HepG2 (cell line): ENCODE data around the gene PRR35. TPM values are rescaled to one million over a fixed set of nuclear protein-coding genes. Genes with fewer than 3 reads are reported as not detected.

ENCODE experiments used
- LCORL ChIP-seq, 2 experiments: fragments of 450-650 bp in 1 of 2; sonication (generic) in 1 of 2; formaldehyde crosslinking in 1 of 2; IDR thresholded peaks; 2 replicates each; pipeline versions ENCODE4 v1.5.0 to v1.6.1; 2017 to 2020; ENCODE audit warnings: antibody characterized with exemption in 1 of 2, missing genetic modification reagents in 1 of 2
- PHB2 ChIP-seq: fragments of 450-650 bp; IDR thresholded peaks from 2 replicates; pipeline ENCODE4 v1.6.1; 2018; ENCODE audit not compliant: partially characterized antibody
- SMAD1 ChIP-seq: sonication (generic); formaldehyde crosslinking; IDR thresholded peaks from 2 replicates; pipeline ENCODE4 v1.4.0; 2020; ENCODE audit warnings: missing genetic modification reagents, low read depth, mild to moderate bottlenecking, borderline replicate concordance
- SMARCE1 ChIP-seq: fragments of 450-650 bp; IDR thresholded peaks from 2 replicates; pipeline ENCODE4 v1.6.1; 2017; ENCODE audit warnings: borderline replicate concordance
- SRSF4 ChIP-seq: fragments of 200-400 bp; formaldehyde crosslinking; IDR thresholded peaks from one replicate; pipeline ENCODE4 v1.6.1; 2018; ENCODE audit warnings: mild to moderate bottlenecking, low read depth, low read length, moderate library complexity; ENCODE audit not compliant: poor library complexity, severe bottlenecking
- TRIM24 ChIP-seq: sonication (generic); formaldehyde crosslinking; IDR thresholded peaks from 2 replicates; pipeline ENCODE4 v1.8.0; 2022; ENCODE audit warnings: mild to moderate bottlenecking, missing genetic modification reagents
- XBP1 ChIP-seq: sonication (generic); formaldehyde crosslinking; IDR thresholded peaks from 2 replicates; pipeline ENCODE4 v1.5.0; 2020; ENCODE audit warnings: missing genetic modification reagents
- ZNF292 ChIP-seq: sonication (generic); formaldehyde crosslinking; IDR thresholded peaks from 2 replicates; pipeline ENCODE4 v1.8.1; 2022; ENCODE audit warnings: mild to moderate bottlenecking, low read depth, missing genetic modification reagents, borderline replicate concordance
- ZNF543 ChIP-seq: sonication (generic); formaldehyde crosslinking; IDR thresholded peaks from 2 replicates; pipeline ENCODE4 v1.4.0; 2020; ENCODE audit warnings: mild to moderate bottlenecking, missing genetic modification reagents
- ZNF546 ChIP-seq: sonication (generic); formaldehyde crosslinking; conservative IDR thresholded peaks from 2 replicates; pipeline ENCODE4 v1.8.1; 2023; ENCODE audit warnings: mild to moderate bottlenecking, missing genetic modification reagents
- ZNF652 ChIP-seq: IDR thresholded peaks from 2 replicates; pipeline ENCODE4 v1.6.1; 2016; ENCODE audit warnings: low read depth, borderline replicate concordance
- ZNF746 ChIP-seq: sonication (generic); formaldehyde crosslinking; IDR thresholded peaks from 2 replicates; pipeline ENCODE4 v1.8.0; 2022; ENCODE audit warnings: mild to moderate bottlenecking, missing genetic modification reagents
- ZNF768 ChIP-seq: sonication (generic); formaldehyde crosslinking; IDR thresholded peaks from 2 replicates; pipeline ENCODE4 v1.4.0; 2020; ENCODE audit warnings: missing genetic modification reagents
- polyA plus RNA-seq, 8 experiments: library from polyadenylated mRNA; depleted of rRNA in 3 of 8; stranded (reverse) in 7 of 8; unstranded in 1 of 8; fragments of >200 nt; fragmentation: Illumina TruSeq in 4 of 8; extraction: Trizol in 4 of 8; gene quantifications; 2 replicates each; pipeline versions ENCODE4 v1.2.1 to v1.2.3, GENCODE V29; 2011 to 2016; ENCODE audit warnings: low read depth in 4 of 8, missing spikeins in 1 of 8, mixed read lengths in 1 of 8; ENCODE audit not compliant: insufficient read depth in 1 of 8
- total RNA-seq, 5 experiments: library from RNA; depleted of rRNA; stranded (reverse); fragments of >200 nt; fragmentation: Illumina TruSeq; extraction: Trizol; gene quantifications; 2 replicates each; pipeline ENCODE4 v1.2.3, GENCODE V29; 2016; ENCODE audit warnings: low read depth in 1 of 5
- TF ChIP-seq, protein P1 (sequence below): fragments of 450-650 bp; IDR thresholded peaks from 2 replicates; pipeline ENCODE4 v1.6.1; 2017
- TF ChIP-seq, protein P2 (sequence below): sonication (generic); formaldehyde crosslinking; IDR thresholded peaks from 2 replicates; pipeline ENCODE4 v1.8.1; 2023; ENCODE audit warnings: mild to moderate bottlenecking, moderate library complexity, missing genetic modification reagents
- TF ChIP-seq, protein P3 (sequence below): sonication (generic); formaldehyde crosslinking; IDR thresholded peaks from 2 replicates; pipeline ENCODE4 v1.5.1; 2020; ENCODE audit warnings: mild to moderate bottlenecking, missing genetic modification reagents, moderate library complexity
- TF ChIP-seq, protein P4 (sequence below): sonication (generic); formaldehyde crosslinking; IDR thresholded peaks from 2 replicates; pipeline ENCODE4 v1.4.0; 2020; ENCODE audit warnings: mild to moderate bottlenecking, missing genetic modification reagents
- TF ChIP-seq, protein P5 (sequence below): sonication (generic); formaldehyde crosslinking; IDR thresholded peaks from 2 replicates; pipeline ENCODE4 v1.5.0; 2020; ENCODE audit warnings: mild to moderate bottlenecking, missing genetic modification reagents, borderline replicate concordance

Gene PRR35
- total and polyA plus RNA-seq, 2 of the 13 experiments (the other 11 are each of a cell fraction or from before 2014, with no cell fraction given): 0.07 to 0.16 TPM

DNA sequence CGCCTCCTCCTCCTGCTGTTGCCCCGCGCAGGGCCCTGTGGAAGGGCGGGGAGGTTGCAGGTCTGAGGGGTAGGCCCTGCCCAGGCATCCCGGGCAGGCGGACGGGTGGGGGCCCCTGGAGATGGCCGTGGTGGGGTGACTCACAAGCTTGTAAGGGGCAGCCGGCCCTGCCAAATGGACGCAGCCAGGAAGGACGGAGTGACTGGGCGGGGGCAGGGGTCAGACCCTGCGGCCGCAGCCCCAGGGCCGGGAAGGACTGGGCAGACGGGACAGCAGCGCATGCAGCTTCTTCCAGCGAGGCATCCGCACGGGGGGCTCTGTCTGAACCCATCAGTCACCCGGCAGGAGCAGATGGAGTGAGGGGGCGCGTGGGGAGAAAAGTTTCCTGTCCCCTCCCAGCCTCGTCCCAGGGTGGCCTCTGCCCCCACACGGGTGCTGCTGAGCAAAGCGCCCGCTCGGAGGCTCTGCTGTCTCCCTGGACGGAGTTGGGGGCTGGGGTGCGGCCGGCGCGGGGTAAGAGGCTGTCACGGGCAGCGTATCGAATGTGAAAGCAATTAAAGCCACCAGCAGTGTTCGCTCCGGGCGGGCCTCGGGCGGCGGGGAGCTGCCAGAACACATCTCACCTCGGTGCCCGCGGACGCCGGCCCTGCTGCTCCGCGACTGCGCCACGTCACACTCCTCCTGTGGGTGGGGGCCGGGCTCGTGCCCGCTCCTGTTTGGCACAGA, 5.4 kb upstream of the PRR35 start (continued):
- TF ChIP-seq ZNF652 (CRISPR knock-in tag): peak; percentile 16; the same call in 1 of the 2 replicates
- TF ChIP-seq TRIM24 (CRISPR knock-in tag): no peak
- TF ChIP-seq, protein P1, sequence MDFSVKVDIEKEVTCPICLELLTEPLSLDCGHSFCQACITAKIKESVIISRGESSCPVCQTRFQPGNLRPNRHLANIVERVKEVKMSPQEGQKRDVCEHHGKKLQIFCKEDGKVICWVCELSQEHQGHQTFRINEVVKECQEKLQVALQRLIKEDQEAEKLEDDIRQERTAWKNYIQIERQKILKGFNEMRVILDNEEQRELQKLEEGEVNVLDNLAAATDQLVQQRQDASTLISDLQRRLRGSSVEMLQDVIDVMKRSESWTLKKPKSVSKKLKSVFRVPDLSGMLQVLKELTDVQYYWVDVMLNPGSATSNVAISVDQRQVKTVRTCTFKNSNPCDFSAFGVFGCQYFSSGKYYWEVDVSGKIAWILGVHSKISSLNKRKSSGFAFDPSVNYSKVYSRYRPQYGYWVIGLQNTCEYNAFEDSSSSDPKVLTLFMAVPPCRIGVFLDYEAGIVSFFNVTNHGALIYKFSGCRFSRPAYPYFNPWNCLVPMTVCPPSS: no peak
- TF ChIP-seq, protein P2, sequence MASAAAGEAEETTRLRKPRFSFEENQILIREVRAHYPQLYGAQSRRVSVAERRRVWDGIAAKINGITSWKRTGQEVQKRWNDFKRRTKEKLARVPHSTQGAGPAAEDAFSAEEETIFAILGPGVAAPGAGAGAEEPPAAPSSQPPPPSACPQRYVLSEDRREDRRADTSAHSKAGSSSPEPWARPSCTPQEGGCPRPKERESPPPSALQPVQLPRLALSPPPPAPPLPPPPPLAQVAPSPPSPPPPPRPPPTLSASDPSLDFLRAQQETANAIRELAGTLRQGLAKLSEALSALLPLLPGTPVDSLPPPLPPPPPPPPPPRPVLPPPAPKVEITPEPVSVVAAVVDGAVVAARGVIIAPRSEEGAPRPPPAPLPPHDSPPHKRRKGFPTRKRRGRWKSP: no peak
- no peak for TF ChIP-seq SMAD1 (CRISPR knock-in tag)
- TF ChIP-seq LCORL (IDR thresholded peaks at IDR 0.05): no peak
- TF ChIP-seq LCORL (CRISPR knock-in tag; IDR thresholded peaks at IDR 0.05): no peak
- TF ChIP-seq SRSF4: no peak
- TF ChIP-seq PHB2: no peak
- no peak for TF ChIP-seq XBP1 (CRISPR knock-in tag)
- no peak for TF ChIP-seq ZNF768
- no peak for TF ChIP-seq ZNF292 (CRISPR knock-in tag)
- no peak for TF ChIP-seq ZNF546 (CRISPR knock-in tag)
- TF ChIP-seq, protein P3, sequence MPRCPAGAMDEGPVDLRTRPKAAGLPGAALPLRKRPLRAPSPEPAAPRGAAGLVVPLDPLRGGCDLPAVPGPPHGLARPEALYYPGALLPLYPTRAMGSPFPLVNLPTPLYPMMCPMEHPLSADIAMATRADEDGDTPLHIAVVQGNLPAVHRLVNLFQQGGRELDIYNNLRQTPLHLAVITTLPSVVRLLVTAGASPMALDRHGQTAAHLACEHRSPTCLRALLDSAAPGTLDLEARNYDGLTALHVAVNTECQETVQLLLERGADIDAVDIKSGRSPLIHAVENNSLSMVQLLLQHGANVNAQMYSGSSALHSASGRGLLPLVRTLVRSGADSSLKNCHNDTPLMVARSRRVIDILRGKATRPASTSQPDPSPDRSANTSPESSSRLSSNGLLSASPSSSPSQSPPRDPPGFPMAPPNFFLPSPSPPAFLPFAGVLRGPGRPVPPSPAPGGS (CRISPR knock-in tag): no peak
- no peak for TF ChIP-seq SMARCE1
- TF ChIP-seq ZNF543 (CRISPR knock-in tag): no peak
- TF ChIP-seq, protein P4, sequence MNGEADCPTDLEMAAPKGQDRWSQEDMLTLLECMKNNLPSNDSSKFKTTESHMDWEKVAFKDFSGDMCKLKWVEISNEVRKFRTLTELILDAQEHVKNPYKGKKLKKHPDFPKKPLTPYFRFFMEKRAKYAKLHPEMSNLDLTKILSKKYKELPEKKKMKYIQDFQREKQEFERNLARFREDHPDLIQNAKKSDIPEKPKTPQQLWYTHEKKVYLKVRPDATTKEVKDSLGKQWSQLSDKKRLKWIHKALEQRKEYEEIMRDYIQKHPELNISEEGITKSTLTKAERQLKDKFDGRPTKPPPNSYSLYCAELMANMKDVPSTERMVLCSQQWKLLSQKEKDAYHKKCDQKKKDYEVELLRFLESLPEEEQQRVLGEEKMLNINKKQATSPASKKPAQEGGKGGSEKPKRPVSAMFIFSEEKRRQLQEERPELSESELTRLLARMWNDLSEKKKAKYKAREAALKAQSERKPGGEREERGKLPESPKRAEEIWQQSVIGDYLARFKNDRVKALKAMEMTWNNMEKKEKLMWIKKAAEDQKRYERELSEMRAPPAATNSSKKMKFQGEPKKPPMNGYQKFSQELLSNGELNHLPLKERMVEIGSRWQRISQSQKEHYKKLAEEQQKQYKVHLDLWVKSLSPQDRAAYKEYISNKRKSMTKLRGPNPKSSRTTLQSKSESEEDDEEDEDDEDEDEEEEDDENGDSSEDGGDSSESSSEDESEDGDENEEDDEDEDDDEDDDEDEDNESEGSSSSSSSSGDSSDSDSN (CRISPR knock-in tag): no peak
- no peak for TF ChIP-seq ZNF746 (CRISPR knock-in tag)
- TF ChIP-seq, protein P5, sequence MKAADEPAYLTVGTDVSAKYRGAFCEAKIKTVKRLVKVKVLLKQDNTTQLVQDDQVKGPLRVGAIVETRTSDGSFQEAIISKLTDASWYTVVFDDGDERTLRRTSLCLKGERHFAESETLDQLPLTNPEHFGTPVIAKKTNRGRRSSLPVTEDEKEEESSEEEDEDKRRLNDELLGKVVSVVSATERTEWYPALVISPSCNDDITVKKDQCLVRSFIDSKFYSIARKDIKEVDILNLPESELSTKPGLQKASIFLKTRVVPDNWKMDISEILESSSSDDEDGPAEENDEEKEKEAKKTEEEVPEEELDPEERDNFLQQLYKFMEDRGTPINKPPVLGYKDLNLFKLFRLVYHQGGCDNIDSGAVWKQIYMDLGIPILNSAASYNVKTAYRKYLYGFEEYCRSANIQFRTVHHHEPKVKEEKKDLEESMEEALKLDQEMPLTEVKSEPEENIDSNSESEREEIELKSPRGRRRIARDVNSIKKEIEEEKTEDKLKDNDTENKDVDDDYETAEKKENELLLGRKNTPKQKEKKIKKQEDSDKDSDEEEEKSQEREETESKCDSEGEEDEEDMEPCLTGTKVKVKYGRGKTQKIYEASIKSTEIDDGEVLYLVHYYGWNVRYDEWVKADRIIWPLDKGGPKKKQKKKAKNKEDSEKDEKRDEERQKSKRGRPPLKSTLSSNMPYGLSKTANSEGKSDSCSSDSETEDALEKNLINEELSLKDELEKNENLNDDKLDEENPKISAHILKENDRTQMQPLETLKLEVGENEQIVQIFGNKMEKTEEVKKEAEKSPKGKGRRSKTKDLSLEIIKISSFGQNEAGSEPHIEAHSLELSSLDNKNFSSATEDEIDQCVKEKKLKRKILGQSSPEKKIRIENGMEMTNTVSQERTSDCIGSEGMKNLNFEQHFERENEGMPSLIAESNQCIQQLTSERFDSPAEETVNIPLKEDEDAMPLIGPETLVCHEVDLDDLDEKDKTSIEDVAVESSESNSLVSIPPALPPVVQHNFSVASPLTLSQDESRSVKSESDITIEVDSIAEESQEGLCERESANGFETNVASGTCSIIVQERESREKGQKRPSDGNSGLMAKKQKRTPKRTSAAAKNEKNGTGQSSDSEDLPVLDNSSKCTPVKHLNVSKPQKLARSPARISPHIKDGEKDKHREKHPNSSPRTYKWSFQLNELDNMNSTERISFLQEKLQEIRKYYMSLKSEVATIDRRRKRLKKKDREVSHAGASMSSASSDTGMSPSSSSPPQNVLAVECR (CRISPR knock-in tag): no peak
